SHP77 treated with DMSO at 0.1 percent for 48 hours (cell line): ENCODE results near the gene FSCN2.
"Not testable (repeated sequence)": the region's sequence is repeated elsewhere in the genome, so short reads cannot be mapped to it uniquely, and the experiment has no call there.

Experiments used
- DNase-seq: peaks from one replicate; lab custom pipeline; 2025; lab: John Stamatoyannopoulos, UW

The FSCN2 gene

GRCh38 chr17:81528651-81529436, 667 bp downstream of the FSCN2 start:
- DNase-seq: peak; percentile 45

- DNase-seq: no peak
Measured at GRCh38 chr17:81529437-81529803, 1.2 kb downstream of the FSCN2 start.

- DNase-seq: not testable (repeated sequence)
Measured at GRCh38 chr17:81531013-81531412, 2.8 kb downstream of the FSCN2 start.

- not testable (repeated sequence) for DNase-seq
Measured at GRCh38 chr17:81531998-81532404, 3.8 kb downstream of the FSCN2 start.

- no peak for DNase-seq
Measured at GRCh38 chr17:81532490-81533287, 4.5 kb downstream of the FSCN2 start.

GRCh38 chr17:81533339-81534141, 5.4 kb downstream of the FSCN2 start:
- no peak for DNase-seq

GRCh38 chr17:81534157-81535006, 6.2 kb downstream of the FSCN2 start:
- no peak for DNase-seq

- DNase-seq: no peak
Measured at GRCh38 chr17:81535007-81535328, 6.8 kb downstream of the FSCN2 start.

- DNase-seq: no peak
Measured at GRCh38 chr17:81535480-81536298, 7.5 kb downstream of the FSCN2 start.

GRCh38 chr17:81536299-81537290, 8.4 kb downstream of the FSCN2 start:
- DNase-seq: no peak

- peak; percentile 60 for DNase-seq
Measured at GRCh38 chr17:81537343-81537855, 9.2 kb downstream of the FSCN2 start.

- peak; percentile 83 for DNase-seq
Measured at GRCh38 chr17:81537856-81538555, 9.8 kb downstream of the FSCN2 start.

GRCh38 chr17:81538651-81539570, 10.7 kb downstream of the FSCN2 start:
- no peak for DNase-seq

GRCh38 chr17:81539571-81539900, 11.4 kb downstream of the FSCN2 start:
- DNase-seq: no peak

- DNase-seq: no peak
Measured at GRCh38 chr17:81539961-81540675, 11.9 kb downstream of the FSCN2 start.

- DNase-seq: no peak
Measured at GRCh38 chr17:81540676-81541027, 12.5 kb downstream of the FSCN2 start.

GRCh38 chr17:81541123-81541522, 12.9 kb downstream of the FSCN2 start:
- DNase-seq: no peak
